PFSK-1 (cell line): Measurements from ENCODE around the gene ARHGAP25.

Experiments used
- POLR2AphosphoS5 ChIP-seq: IDR thresholded peaks from 2 replicates; pipeline ENCODE4 v1.6.1; 2012; ENCODE audit warnings: low read depth, mild to moderate bottlenecking, control low read depth, low read length, moderate library complexity
- TAF1 ChIP-seq: IDR thresholded peaks from 2 replicates; pipeline ENCODE4 v1.6.1; 2012; ENCODE audit warnings: low read length, control low read depth, borderline replicate concordance; ENCODE audit not compliant: insufficient read depth

DNA sequence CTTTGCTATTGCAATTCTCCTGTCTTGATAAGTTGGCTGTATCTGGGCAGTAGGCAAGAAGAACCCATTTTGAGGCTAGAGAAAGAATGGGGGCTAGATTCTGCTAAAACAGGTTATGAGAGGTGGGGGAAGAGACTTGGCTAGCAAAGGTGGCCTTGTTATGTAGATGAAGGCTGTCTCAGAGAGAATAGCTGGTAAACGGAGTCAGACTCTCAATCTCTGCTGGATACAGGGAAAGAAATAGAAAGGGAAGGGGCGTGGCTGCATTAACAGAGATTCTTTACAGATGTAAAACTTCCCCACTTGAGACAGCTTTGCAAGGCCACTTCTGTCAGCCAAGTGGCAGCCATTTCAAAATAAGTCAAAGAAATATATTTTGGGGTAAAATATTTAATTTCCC is 38.1 kb upstream of the ARHGAP25 start:
- TF ChIP-seq POLR2AphosphoS5 (no peak), TAF1 (no peak)
